CD14-positive monocyte (primary cell): ENCODE data around the gene CADM4. TPM values are rescaled to one million over a fixed set of nuclear protein-coding genes. Genes with fewer than 3 reads are reported as not detected.
"Not testable (repeated sequence)": the region's sequence is repeated elsewhere in the genome, so short reads cannot be mapped to it uniquely, and the experiment has no call there.

Source experiments
- DNase-seq, 3 donors: peaks; one replicate each; pipeline ENCODE4 v3.0.0-alpha.2; 2011 to 2022
- H2AFZ ChIP-seq: 2 replicates; pipeline ENCODE4 v1.6.0; 2012; ENCODE audit warnings: mild to moderate bottlenecking, low read depth, low read length, inconsistent platforms; ENCODE audit not compliant: insufficient read depth, poor library complexity, severe bottlenecking
- H3K27ac ChIP-seq, 2 donors: 1 replicate in 1 of 2; 2 replicates in 1 of 2; pipeline ENCODE4 v1.5.1; 2012 to 2013; ENCODE audit warnings: low read length in 2 of 2, control low read depth in 1 of 2, inconsistent platforms in 1 of 2, low read depth in 1 of 2, mild to moderate bottlenecking in 1 of 2
- H3K27me3 ChIP-seq, 2 donors: one replicate each; pipeline versions ENCODE4 v1.6.0 to v1.6.1; 2011 to 2013; ENCODE audit warnings: low read length in 2 of 2; ENCODE audit not compliant: control insufficient read depth in 2 of 2, insufficient read depth in 2 of 2
- H3K36me3 ChIP-seq, 2 donors: replicated peaks in 1 of 2; 1 replicate in 1 of 2; 2 replicates in 1 of 2; pipeline versions ENCODE4 v1.5.1 to v1.6.1; 2012 to 2013; ENCODE audit warnings: low read length in 2 of 2, control low read depth in 1 of 2, inconsistent platforms in 1 of 2, mild to moderate bottlenecking in 1 of 2; ENCODE audit not compliant: insufficient read depth in 2 of 2, control insufficient read depth in 1 of 2
- H3K4me1 ChIP-seq, 2 donors: 1 replicate in 1 of 2; 2 replicates in 1 of 2; pipeline versions ENCODE4 v1.5.1 to v1.6.1; 2012 to 2013; ENCODE audit warnings: low read length in 2 of 2, control low read depth in 1 of 2, inconsistent platforms in 1 of 2, mild to moderate bottlenecking in 1 of 2, moderate library complexity in 1 of 2; ENCODE audit not compliant: insufficient read depth in 2 of 2, control insufficient read depth in 1 of 2
- H3K4me2 ChIP-seq: replicated peaks from 2 replicates; pipeline ENCODE3; 2012; ENCODE audit warnings: low read length, moderate library complexity, mild to moderate bottlenecking; ENCODE audit not compliant: poor library complexity, severe bottlenecking; ENCODE audit errors: extremely low read depth
- H3K4me3 ChIP-seq, 3 experiments: fragments of 200-600 bp in 1 of 3; sonication (generic) in 1 of 3; replicated peaks in 1 of 3; 1 replicate in 2 of 3; 2 replicates in 1 of 3; pipeline ENCODE4 v1.5.1; 2011 to 2013; ENCODE audit warnings: low read length in 3 of 3, mild to moderate bottlenecking in 3 of 3, control low read depth in 2 of 3, low read depth in 2 of 3, inconsistent platforms in 1 of 3, moderate library complexity in 1 of 3
- H3K79me2 ChIP-seq: 2 replicates; pipeline ENCODE4 v1.6.0; 2012; ENCODE audit warnings: mild to moderate bottlenecking, control low read depth, inconsistent platforms, low read length, moderate library complexity; ENCODE audit not compliant: insufficient read depth
- H3K9ac ChIP-seq: 2 replicates; pipeline ENCODE4 v1.6.0; 2017; ENCODE audit warnings: low read length, mild to moderate bottlenecking; ENCODE audit not compliant: insufficient read depth, poor library complexity, severe bottlenecking
- H3K9me3 ChIP-seq, 2 donors: replicated peaks in 1 of 2; 1 replicate in 1 of 2; 2 replicates in 1 of 2; pipeline versions ENCODE4 v1.5.1 to v1.6.1; 2012 to 2013; ENCODE audit warnings: low read length in 2 of 2, control low read depth in 1 of 2; ENCODE audit not compliant: control insufficient read depth in 1 of 2, insufficient read depth in 1 of 2
- H4K20me1 ChIP-seq: 2 replicates; pipeline ENCODE4 v1.6.0; 2012; ENCODE audit warnings: mild to moderate bottlenecking, low read length, control low read depth, moderate library complexity; ENCODE audit not compliant: insufficient read depth
- H3K27ac Mint-ChIP-seq, 7 donors: one replicate each; pipeline ENCODE4 v1.8.0; 2020; ENCODE audit warnings: mild to moderate bottlenecking in 7 of 7, mixed read lengths in 7 of 7, moderate library complexity in 6 of 7, inconsistent platforms in 2 of 7
- H3K27me3 Mint-ChIP-seq, 3 donors: one replicate each; pipeline ENCODE4 v1.8.0; 2021 to 2022; ENCODE audit warnings: low read depth in 3 of 3, mild to moderate bottlenecking in 3 of 3, mixed read lengths in 3 of 3, moderate library complexity in 3 of 3, inconsistent platforms in 1 of 3
- H3K36me3 Mint-ChIP-seq, 2 donors: one replicate each; pipeline ENCODE4 v1.8.0; 2020; ENCODE audit warnings: mixed read lengths in 2 of 2, inconsistent platforms in 1 of 2, mild to moderate bottlenecking in 1 of 2
- H3K4me1 Mint-ChIP-seq: one replicate; pipeline ENCODE4 v1.8.0; 2020; ENCODE audit warnings: mild to moderate bottlenecking, mixed read lengths
- H3K4me3 Mint-ChIP-seq, 2 donors: one replicate each; pipeline ENCODE4 v1.8.0; 2020; ENCODE audit warnings: mild to moderate bottlenecking in 2 of 2, mixed read lengths in 2 of 2, moderate library complexity in 1 of 2
- H3K9me3 Mint-ChIP-seq, 7 donors: one replicate each; pipeline ENCODE4 v1.8.0; 2020 to 2022; ENCODE audit warnings: mixed read lengths in 7 of 7, mild to moderate bottlenecking in 6 of 7, moderate library complexity in 6 of 7, inconsistent platforms in 2 of 7
- WGBS: methylation state at CpG from one replicate; pipeline ENCODE4 v1.1.5; 2013; ENCODE audit warnings: missing lambda C conversion rate; ENCODE audit not compliant: insufficient coverage; 5-methylcytosine and 5-hydroxymethylcytosine counted together
- intact Hi-C, 2 donors: fragments of 100-400 bp; cut with micrococcal nuclease; formaldehyde crosslinking; loops; one replicate each; pipeline versions ENCODE4 v1.15.0 to v1.15.1; 2023
- polyA plus RNA-seq, 3 donors: library from polyadenylated mRNA; depleted of rRNA in 1 of 3; unstranded in 2 of 3; stranded (reverse) in 1 of 3; fragments of 300-500 nt in 2 of 3; fragments of >200 nt in 1 of 3; fragmentation: Illumina TruSeq in 2 of 3; gene quantifications; 1 replicate in 2 of 3; 2 replicates in 1 of 3; pipeline ENCODE4 v1.2.3, GENCODE V29; 2012 to 2021
- TF ChIP-seq, protein P1 (sequence below): fragments of 200-600 bp; IDR thresholded peaks from one replicate; pipeline ENCODE4 v1.8.0; 2022; ENCODE audit warnings: antibody characterized with exemption, mild to moderate bottlenecking

Gene CADM4
- polyA plus RNA-seq, 3 donors, result 0.10 to 0.91 (median 0.31) TPM

- intact Hi-C loops, result loop anchor here in 1 of 2 donors (10.0 kb wide), 1 partner anchor 55 kb away; the partner anchor contains the start of gene ZNF575
- peaks cover 8% of the 10 kb centered on the region for H3K4me1 Mint-ChIP-seq
- TF ChIP-seq, protein P1, sequence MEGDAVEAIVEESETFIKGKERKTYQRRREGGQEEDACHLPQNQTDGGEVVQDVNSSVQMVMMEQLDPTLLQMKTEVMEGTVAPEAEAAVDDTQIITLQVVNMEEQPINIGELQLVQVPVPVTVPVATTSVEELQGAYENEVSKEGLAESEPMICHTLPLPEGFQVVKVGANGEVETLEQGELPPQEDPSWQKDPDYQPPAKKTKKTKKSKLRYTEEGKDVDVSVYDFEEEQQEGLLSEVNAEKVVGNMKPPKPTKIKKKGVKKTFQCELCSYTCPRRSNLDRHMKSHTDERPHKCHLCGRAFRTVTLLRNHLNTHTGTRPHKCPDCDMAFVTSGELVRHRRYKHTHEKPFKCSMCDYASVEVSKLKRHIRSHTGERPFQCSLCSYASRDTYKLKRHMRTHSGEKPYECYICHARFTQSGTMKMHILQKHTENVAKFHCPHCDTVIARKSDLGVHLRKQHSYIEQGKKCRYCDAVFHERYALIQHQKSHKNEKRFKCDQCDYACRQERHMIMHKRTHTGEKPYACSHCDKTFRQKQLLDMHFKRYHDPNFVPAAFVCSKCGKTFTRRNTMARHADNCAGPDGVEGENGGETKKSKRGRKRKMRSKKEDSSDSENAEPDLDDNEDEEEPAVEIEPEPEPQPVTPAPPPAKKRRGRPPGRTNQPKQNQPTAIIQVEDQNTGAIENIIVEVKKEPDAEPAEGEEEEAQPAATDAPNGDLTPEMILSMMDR, result no peak
- Histone ChIP-seq H3K9me3 (no peaks in the 10 kb centered on the region), H3K27me3 (no peaks in the 10 kb centered on the region), H3K4me1 (peaks cover 7 to 11% of the 10 kb centered on the region in 2 donors), H4K20me1 (peaks cover 15% of the 10 kb centered on the region), H3K79me2 (peaks cover 6% of the 10 kb centered on the region), H3K9ac (no peak overlapping the region), H3K4me2 (no peak overlapping the region), H3K4me3 (no peak overlapping the region), H2AFZ (no peak overlapping the region), H3K36me3 (peaks cover 20 to 37% of the 10 kb centered on the region in 2 donors), H3K27ac (no peak overlapping the region)
- WGBS, result 31% methylated on average over 4 of the region's 6 CpGs
- H3K9me3 Mint-ChIP-seq, result no peaks in the 10 kb centered on the region
- H3K4me3 Mint-ChIP-seq, result no peak overlapping the region
- peaks cover 47 to 68% of the 10 kb centered on the region in 2 donors for H3K36me3 Mint-ChIP-seq
- no peak for DNase-seq
- H3K27me3 Mint-ChIP-seq, result peaks cover 0 to 3% (median 0%) of the 10 kb centered on the region in 3 donors
- peak overlapping the region in 2 of 7 donors; percentile 70 to 77 for H3K27ac Mint-ChIP-seq
These were observed 50.0 kb downstream of the CADM4 start for GRCh38 chr19:43589678-43590077.

DNA sequence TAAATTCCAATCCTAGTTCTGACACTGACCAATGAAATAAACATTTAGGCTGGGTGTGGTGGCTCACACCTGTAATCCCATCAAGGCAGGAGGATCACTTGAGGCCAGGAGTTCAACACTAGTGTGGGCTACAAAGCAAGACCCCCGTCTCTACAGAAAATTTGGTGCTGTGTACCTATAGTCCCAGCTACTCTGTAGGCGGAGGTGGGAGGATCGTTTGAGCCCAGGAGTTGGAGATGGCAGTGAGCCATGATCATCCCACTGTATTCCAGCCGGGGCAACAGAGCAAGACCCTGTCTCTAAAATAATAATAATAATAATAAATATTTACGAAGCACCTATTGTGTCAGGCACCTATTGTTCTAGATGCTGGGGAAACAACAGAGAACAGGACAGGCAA, 50.4 kb downstream of the CADM4 start:
- DNase-seq, result no peak
- Mint-ChIP-seq H3K9me3 (no peaks in the 10 kb centered on the region), H3K27ac (peak overlapping the region in 1 of 7 donors; percentile 35), H3K4me1 (peaks cover 12% of the 10 kb centered on the region), H3K36me3 (peaks cover 47 to 68% of the 10 kb centered on the region in 2 donors), H3K27me3 (peaks cover 0 to 3% (median 0%) of the 10 kb centered on the region in 3 donors), H3K4me3 (no peak overlapping the region)
- Histone ChIP-seq H3K79me2 (peaks cover 6% of the 10 kb centered on the region), H3K36me3 (peaks cover 20 to 37% of the 10 kb centered on the region in 2 donors), H3K4me1 (peaks cover 6 to 8% of the 10 kb centered on the region in 2 donors), H3K4me3 (no peak overlapping the region), H4K20me1 (peaks cover 15% of the 10 kb centered on the region), H3K27me3 (no peaks in the 10 kb centered on the region), H2AFZ (no peak overlapping the region), H3K4me2 (no peak overlapping the region), H3K27ac (no peak overlapping the region), H3K9ac (no peak overlapping the region), H3K9me3 (no peaks in the 10 kb centered on the region)
- TF ChIP-seq, protein P1, result no peak
- WGBS, result 100% methylated on average over 1 of the region's 5 CpGs
- intact Hi-C loops, result no loop called here

- peaks cover 31 to 49% of the 10 kb centered on the region in 2 donors for H3K36me3 Mint-ChIP-seq
- H3K9me3 ChIP-seq, H3K9ac ChIP-seq, H3K4me3 Mint-ChIP-seq, H3K79me2 ChIP-seq, DNase-seq, H3K27ac Mint-ChIP-seq, H3K4me3 ChIP-seq, H3K9me3 Mint-ChIP-seq, H3K4me2 ChIP-seq, H4K20me1 ChIP-seq, intact Hi-C loops, H3K27me3 Mint-ChIP-seq, H2AFZ ChIP-seq, H3K27me3 ChIP-seq, H3K4me1 ChIP-seq, H3K27ac ChIP-seq: not testable (repeated sequence)
- H3K36me3 ChIP-seq, result peaks cover 9 to 16% of the 10 kb centered on the region in 2 donors
- H3K4me1 Mint-ChIP-seq, result peaks cover 11% of the 10 kb centered on the region
- 100% methylated on average over 2 of the region's 3 CpGs for WGBS
These were observed 52.6 kb downstream of the CADM4 start for GRCh38 chr19:43587029-43587428.
